Measurements from ENCODE around the gene PHF8.

Gene PHF8

DNA sequence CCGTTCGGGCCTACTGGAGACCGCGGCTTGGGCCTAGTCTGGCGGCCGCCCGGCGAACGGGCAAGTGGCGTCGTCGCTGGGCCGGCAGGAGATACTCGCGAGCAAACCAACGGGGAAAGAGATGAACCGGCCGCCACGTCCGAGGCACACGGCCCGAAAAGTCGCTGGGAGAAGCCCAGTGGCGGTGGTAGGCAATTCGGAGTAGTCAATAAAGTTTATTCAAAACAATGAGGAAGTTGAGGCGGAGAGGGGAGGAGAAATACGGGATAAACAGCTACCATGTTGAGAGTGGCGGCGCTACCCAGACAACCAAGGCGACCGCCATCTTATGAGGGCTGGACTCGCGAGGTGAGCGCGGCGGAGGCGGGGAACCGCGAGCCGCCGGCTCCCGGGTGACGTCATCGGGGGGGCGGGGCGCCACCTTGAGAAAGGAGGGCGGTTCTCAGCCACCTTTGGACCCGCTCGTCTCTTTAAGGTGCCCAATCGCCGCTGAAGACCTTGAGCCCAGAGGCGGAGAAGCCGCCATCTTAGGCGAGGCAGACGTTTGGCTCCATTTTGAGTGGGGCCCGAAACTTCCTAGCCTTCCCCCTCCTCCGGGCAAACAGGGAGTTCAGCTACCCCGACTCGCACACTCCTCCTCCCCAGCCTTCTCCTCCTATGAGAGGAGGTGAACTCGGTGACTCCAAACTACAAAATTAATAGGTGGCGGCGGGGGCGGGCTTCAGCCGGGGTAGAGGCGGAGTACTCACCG, at the start of gene PHF8:
Gene PHF8, minus strand, starts transcription at position 348 of the 751 bp plus-strand sequence. CDS start 1,745 bp downstream, outside the sequence.
- peak; percentile 92 for DNase-seq

DNA sequence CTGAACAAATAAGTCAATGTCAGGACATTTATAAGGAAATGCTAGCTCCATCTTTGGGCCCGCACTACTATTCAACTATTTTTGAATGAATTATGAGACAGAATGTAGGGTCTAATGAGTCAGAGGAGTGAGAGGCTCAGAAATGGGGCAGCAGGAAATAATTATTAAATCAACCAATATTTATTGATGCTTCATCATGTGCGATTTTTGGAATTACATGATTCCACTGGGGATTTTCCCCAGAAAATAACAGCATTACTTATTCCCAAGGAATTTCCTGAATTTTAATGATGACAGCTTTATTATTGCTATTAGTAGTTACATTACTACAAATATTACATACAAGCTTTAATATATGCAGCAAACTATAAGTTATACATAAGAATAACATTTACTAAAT, 49.3 kb upstream of the PHF8 start:
- DNase-seq = no peak

DNA sequence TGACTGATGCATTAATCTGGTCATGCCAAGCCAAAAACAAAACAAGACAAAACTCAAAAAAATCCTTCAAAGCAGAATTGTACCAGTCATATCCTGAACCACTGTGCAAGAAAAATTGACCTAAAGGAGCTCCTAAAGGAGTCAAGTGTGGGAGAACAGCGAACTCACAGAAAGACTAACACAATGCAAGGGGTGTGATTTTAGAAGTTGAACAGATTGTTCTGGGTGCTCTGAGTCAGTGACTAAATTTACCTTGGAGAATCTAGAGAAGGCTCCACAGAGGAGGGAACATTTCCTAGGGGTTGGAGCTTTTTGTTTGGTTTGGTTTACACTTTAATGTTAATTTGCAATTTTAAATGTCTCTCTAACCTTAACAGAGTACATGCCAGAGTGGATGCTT, 48.9 kb upstream of the PHF8 start:
- no peak for DNase-seq

DNA sequence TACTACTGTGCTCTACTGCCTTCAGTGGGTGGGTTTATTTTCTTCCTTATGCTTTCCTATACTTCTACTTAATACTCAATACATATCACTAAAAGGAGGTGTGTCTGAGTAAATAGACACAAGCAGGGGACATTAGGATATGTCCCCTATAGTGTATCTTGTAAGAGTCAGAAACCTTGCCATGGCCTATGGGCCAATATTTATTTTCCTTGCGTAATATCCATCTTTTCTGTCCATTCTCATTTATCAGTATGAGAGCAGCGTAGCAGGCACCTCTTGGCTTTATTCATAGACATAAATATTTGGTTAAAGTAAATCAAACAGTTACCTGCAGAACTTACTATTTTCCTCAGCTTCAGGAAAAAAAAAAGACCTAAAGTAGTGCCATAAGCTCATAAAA, 46.6 kb upstream of the PHF8 start:
- DNase-seq = no peak

DNA sequence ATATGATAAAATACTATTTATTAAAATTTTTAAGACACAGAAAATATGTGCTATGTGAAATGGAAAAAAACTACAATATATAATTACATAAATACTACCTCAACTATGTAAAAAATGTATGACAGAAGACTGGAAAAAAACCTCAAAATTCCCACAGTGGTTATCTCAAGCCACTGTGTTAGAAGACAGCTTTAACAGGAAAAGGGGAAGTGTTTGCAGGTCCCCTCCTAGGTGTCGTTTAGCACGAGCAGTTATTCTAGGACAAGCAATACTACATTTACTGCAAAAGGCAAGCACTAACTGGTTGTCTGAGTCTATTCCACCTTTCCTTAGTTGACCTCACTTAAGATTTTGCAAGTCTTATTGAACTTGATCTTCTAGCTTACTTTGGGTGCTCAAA, 44.9 kb upstream of the PHF8 start:
- DNase-seq = no peak

DNA sequence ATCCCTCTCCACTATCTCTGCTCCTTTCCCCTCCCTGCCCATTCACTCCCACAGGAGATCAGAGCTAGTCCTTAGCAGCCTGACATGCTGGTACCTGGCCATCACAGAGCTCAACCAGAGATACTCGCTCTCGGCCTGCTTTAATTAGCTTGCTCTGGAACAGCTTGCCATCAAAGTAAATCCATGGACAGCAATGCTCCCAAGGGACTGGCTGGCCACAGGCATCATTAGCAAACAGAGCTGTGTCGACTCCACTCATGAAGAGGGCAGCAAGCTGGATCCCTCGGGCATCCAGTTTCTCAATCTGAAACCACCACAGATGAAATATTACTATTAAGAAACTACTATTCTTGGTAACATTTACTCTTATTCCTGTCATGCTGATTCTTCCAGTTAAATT, 43.4 kb upstream of the PHF8 start:
- no peak for DNase-seq

DNA sequence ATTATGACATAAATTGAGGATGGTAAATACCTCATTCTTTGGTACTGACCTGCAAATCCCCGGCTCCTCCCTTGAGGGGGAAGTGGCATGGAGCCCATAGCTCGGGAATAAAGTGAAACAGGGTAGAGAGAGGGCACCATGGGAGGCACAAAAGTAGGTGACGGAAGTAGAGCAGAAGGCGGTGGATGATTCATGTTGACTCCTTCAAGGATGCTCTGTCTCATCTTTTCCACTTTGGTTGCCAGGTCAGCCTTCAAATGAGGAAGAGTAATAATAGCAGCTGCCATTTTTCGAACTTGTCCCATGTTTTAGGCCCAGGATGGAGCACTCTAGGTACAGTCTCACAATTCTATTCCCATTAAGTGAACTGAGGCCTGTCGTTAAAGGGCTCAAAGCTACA, 41.4 kb upstream of the PHF8 start:
- DNase-seq = no peak

DNA sequence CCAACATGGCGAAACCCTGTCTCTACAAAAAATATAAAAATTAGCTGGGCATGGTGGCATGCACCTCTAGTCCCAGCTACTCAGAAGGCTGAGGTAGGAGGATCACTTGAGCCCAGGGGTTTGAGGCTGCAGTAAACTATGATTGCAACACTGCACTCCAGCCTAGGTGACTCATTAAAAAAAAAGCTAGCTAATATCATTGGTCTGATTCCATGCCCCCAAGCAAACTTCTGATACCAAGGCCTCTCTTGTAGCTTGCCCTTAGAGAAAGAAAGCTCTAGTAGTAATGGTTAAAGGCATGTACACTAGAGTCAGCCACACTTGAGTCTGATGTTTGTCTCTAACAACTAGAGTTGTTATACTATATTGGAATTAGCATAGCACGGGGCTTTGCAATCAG, 32.6 kb upstream of the PHF8 start:
- DNase-seq = no peak

DNA sequence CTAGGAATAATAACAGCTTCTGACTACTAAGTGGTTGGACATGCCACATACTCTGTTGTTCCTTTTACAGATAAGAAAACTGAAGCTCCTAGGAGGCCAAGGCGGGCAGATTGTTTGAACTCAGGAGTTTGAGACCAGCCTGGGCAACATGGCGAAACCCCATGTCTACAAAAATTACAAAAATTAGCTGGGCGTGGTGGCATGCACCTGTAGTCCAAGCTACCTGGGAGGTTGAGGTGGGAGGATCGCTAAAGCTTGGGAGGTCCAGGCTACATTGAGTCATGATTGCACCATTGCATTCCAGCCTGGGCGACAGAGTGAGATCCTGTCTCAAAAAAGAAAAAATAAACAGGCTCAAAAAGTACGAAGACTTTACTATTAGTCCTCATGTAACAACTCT, 30.6 kb upstream of the PHF8 start:
- DNase-seq = no peak

DNA sequence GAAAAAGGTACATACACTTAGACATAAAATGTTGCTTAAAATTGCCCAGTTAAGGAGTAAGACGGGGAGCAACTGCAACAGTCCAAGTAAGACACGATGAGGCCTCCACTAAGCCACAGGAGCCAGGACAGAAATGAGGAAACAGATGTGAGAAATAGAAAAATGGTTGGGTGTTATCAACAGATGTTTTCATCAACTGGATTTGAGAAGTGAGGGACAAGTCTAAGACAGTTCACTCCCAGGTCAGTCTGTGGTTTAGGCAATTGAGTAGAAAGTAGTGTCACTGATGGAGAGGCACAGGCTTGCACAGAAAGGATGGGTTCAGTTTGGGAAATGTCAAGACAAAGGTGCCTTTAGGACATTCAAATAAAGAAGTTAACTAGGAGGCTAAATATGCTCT, 23.5 kb upstream of the PHF8 start:
- DNase-seq = no peak

DNA sequence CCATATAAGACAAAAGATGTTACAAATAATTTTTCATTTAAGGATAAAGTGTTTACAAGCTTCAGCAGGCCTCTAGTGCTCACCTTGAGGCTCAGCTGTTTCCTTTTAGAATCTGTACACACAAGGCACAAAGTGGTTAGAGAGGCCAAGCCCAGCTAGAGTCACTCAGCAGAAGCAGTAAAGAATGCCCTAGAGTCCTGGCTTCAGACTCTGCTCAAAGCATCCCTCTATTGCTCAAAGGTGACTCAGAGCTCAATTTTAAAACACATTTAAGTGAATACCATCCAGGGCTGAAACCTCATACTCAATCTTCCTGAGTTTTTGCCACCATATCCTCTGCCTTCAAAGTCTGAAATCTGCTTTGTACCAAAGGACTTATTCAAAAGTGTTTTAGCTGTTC, 22.6 kb upstream of the PHF8 start:
- DNase-seq = no peak

DNA sequence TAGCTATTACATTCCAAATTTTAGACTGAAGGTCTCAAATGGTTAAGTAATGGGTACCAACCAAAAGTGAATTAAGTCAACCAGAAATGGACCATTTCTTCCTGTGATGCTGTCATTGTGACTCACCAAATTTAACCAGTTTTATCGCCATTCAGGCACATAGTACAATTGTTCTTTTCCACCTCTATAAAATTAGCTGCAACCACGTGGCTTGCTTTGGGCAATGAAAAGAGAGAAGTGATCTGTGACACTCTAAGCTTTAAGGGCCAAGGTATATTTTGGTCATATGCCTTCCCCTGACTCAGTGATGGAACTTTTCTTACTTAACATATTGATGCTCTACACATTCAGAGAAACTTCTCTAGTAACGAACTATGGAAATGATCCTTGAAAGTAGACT, 20.3 kb upstream of the PHF8 start:
- DNase-seq = no peak

DNA sequence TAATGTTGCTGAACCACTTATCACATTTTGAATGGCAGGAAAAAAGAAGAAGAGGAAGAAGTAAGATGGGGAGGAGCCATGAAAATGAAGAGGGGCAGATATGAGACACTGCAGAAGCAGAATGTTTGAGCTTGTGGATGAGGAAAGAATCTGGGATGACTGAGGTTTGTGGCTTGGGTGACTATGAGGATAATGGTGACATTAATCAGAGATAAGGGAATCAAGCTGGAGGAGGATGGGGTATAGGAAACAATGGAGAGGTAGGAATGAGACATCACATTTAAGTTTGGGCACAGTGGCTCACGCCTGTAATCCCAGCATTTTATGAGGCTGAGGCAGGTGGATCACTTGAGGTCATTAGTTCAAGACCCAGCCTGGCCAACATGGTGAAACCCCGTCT, 19.1 kb upstream of the PHF8 start:
- DNase-seq = no peak

DNA sequence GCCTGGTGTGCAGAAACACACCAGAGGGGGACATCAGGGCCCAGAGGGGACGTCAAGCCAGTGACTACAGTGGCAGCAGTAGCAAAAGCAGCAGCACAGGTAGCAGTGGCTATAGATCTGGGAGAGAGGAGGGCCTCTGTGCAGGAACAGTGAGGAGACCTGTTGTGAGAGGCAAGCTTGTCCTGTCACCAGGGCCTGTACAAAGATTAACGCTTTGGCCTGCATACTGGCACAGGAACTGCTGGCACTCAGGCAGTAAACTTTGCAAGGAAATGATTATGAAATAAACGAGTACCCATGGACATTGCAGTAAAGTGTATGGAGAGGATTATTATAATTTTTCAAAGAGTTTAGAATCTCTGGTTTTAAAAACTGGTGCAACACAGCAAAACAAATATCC, 5.5 kb upstream of the PHF8 start:
- DNase-seq = no peak

DNA sequence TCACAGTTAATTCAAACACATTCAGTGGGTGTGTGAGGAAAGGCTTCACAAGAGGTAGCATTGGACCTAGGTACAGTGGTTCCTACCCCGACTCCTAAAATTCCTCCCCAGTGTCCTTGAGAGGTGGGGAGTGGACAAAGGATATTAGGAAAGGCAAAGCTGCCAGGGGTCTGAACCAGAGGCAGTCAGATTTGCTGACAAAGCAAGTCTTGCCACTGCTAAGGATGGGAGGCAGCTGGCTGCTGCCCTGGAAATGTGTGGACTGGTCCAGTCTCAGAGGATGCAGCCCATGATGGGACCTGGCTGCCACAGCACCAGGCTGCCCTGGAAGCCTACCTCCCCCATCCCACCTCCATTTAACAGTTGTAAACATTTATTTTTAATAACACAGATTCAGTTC, 4.1 kb upstream of the PHF8 start:
- DNase-seq = no peak

DNA sequence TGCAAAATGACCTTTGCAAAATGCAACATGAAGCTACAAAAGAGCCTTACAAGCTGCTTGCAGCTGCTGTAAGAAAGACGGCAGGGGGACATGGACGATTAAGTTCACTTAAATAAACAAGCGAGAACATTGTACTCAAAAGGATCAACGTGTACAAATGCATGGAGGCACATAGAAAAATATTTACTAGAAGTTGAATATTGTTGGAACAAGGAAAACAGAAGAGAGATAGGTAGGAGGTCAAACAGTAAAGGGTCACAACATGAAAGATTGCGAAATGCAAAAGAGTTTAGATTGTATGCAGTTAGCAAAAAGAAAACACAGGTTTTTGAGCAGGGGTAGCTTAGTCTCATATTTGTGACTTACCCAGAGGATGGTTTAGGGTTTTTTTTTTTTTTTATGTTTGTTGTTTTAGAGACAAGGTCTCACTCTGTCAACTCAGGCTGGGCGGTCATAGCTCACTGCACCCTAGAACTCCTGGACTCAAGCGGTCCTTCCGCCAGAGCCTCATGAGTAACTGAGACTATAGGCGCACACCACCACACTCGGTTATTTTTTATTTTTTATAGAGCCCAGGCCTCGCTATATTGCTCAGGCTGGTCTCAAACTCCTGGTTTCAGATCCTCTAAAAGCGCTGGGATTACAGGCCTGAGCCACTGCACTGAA, 1.4 kb upstream of the PHF8 start:
- no peak for DNase-seq

DNA sequence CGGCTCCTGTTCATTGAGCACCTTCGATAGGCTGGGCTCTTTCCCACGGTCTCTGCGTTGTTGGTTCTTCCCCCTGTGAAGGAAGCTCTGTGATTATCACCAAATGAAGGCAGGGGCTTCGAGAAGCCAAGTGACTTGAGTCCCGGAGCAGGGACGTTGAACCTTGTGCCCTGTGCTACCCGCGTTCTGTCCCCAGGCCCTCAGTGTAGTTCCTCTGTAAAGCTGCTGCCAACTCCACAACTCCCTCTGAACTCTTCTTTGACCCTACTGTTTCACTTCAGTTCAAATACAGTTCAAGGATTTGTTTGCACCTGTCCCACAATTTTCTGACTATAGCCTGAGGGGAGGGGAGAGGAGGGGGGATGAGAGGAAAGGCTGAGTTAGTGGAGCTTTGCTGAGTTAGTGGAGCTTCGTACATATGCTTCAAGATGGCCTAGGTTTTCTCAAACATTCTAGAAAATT, 635 bp upstream of the PHF8 start:
- no peak for DNase-seq

DNA sequence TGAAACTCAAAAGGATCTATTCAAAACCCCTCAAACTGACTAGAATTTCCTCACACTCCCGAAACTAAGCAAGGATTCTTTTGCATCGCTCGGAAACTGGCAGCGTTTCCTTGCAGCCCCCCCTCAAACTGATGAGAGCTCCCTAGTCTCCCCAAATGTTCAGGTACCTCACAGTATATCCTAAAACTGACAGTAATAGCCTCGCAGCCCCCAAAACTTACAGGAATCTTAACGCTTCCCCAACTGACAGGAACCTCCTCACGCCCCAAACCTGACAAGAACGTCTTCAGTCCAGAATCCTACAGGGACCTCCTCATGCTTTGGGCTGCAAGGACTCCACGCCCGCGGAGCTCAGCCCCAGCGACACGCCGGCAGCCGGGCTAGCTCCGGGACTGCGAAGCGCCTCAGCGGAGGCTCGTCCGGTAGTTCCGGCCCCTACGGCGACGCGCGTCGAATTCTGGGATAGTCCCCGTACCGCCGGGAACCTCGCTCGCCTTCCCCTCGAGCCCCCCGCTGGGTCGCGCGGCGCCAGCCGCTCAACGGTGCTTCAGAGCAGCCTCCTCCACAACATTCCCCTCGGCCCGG, 640 bp downstream of the PHF8 start:
- DNase-seq = no peak

DNA sequence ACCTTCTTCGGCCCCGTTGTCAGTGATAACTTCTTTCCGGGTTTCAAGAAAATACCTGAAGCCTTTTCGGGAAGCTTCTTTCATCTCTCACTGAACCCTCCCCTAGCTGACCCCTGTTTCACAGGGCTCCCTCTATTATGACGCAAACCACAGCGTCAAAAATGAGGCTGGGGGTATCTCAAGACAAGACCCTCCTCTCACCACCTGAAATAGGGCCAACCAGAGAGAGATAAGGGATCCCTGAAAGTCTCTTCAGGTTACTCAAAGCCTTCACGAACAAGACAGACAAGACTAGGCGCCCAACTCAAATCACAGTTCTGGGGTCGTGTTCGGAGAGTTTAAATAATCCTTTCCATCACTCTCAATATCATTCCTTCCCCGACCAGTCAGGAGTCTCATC, 1.2 kb downstream of the PHF8 start:
- no peak for DNase-seq

DNA sequence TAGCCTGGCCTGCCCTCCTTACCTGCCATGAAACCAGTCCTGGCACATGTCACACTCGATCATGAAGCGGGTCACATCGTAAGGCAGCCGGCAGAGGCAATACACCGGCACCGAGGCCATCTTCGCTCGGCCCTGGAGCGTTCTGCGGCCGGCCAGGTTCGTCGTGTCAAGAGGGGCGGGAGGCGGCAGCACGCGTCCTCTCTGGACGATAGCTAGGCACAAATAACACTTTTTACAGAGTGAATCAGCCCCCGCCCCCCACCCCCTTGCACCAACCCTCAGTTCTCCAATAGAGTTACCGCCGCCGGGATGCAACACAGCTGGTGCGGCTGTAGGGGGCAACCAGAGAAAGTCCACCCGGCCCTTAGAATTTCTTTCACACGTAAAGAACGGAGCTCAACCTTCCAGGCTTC, 1.7 kb downstream of the PHF8 start:
- peak; percentile 64 for DNase-seq

DNA sequence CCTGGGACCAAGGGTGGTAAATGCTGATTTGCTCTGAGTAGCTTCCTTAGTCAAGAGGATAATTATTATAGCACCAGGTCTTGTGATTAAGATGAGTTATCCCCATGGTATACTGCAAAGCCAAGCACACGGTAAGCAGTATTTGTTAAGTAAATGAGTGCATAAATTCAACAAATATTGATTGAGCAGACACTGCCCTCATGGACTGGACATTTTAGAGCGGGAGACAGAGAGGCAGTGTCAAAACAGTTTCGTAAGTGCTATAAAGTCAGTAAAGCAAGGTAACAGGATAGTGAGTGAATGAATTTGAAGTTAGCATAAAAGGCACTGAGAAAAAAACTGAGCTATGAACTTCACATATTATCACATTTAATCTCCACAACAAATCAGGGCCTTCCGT, 13.9 kb downstream of the PHF8 start:
- DNase-seq = no peak

DNA sequence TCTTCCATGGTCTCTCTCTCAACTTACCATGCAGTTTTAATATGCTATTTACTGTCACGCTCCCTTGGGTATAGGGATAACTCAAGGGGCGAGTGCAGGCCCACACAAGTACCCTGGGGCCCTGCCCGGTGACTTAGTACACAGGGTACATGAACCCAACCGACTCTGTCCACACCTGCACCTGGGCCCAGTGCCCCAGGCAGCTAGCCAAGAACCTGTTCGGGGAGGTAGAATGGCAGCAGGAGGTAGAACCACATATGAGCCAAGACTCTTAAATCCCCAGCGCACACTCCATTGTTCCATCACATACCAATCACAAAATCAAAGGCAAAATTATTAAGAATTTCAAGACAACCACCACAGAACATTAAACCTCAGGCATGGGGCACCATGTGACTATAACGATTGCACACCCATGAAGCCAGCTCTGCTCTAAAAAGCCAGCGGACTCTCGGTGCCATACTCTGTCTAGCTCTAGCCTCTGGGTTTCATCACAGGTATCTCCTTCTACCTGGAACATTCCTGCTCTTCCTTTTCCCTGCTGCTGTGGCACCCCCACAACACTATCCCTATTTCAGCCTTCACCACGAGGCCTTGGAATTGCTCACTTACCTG, 14.6 kb downstream of the PHF8 start:
- no peak for DNase-seq

DNA sequence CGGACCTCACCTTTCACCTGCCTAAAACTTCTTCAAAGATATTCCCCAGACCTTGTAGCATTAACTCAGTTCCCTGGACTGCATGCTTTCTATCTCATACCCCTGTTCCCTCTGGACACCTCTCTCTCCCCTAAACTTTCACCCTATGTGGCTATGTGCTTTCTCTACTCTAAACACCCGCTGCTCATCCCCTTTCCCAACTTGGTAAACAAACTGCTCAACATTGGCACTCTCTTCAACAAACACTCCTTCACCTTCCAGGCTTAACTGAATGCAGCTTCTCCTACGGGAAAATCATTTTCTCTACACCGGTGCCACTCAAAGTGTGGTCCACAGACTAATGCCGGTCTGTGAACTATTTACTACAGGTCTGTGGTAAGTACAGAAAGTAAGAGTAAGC, 19.9 kb downstream of the PHF8 start:
- no peak for DNase-seq
